SK-N-SH (cell line): Measurements from ENCODE around the gene NACAD.

Source experiments
- CTCF ChIP-seq: fragments of 200-600 bp; sonication (generic); IDR thresholded peaks from 2 replicates; pipeline ENCODE4 v1.6.1; 2017; ENCODE audit warnings: antibody characterized with exemption, mild to moderate bottlenecking, moderate library complexity
- ELF1 ChIP-seq: IDR thresholded peaks from 2 replicates; pipeline ENCODE4 v1.4.0; 2012
- GABPA ChIP-seq: IDR thresholded peaks from 2 replicates; pipeline ENCODE4 v1.4.0; 2012; ENCODE audit warnings: low read depth, mild to moderate bottlenecking
- GATA2 ChIP-seq: sonication (generic); formaldehyde crosslinking; IDR thresholded peaks from 2 replicates; pipeline ENCODE4 v1.5.0; 2020; ENCODE audit warnings: mild to moderate bottlenecking, missing genetic modification reagents
- JUND ChIP-seq: IDR thresholded peaks from 2 replicates; pipeline ENCODE4 v1.4.0; 2012
- MEF2A ChIP-seq: IDR thresholded peaks from 2 replicates; pipeline ENCODE4 v1.4.0; 2012; ENCODE audit warnings: low read depth, borderline replicate concordance
- POLR2AphosphoS5 ChIP-seq: IDR thresholded peaks from 2 replicates; pipeline ENCODE4 v1.6.1; 2012; ENCODE audit warnings: low read depth, low read length

GRCh38 chr7:45087301-45088145 lies 1.2 kb downstream of the NACAD start:
- no peak for TF ChIP-seq POLR2AphosphoS5
- TF ChIP-seq ELF1 = no peak
- no peak for TF ChIP-seq CTCF
- TF ChIP-seq MEF2A = no peak
- no peak for TF ChIP-seq GABPA
- TF ChIP-seq GATA2 = no peak
- no peak for TF ChIP-seq JUND
